Eye (tissue), 1 donor: ENCODE results near the gene APC.

Experiments
- DNase-seq: peaks from one replicate; pipeline ENCODE4 v3.0.0-alpha.2; 2015

Gene APC

GRCh38 chr5:112717506-112718082, 20.1 kb upstream of the APC start:
- DNase-seq: no peak

GRCh38 chr5:112718344-112718743, 19.3 kb upstream of the APC start:
- DNase-seq: no peak

- DNase-seq: no peak
These were observed 17.1 kb upstream of the APC start for GRCh38 chr5:112720576-112720975.

GRCh38 chr5:112724901-112725300, 12.8 kb upstream of the APC start:
- DNase-seq: no peak

GRCh38 chr5:112729630-112730029, 8.1 kb upstream of the APC start:
- no peak for DNase-seq

GRCh38 chr5:112732131-112732530, 5.6 kb upstream of the APC start:
- DNase-seq: no peak

GRCh38 chr5:112733586-112733985, 4.1 kb upstream of the APC start:
- DNase-seq: no peak

GRCh38 chr5:112734597-112734996, 3.1 kb upstream of the APC start:
- no peak for DNase-seq

GRCh38 chr5:112735702-112736101, 2.0 kb upstream of the APC start:
- no peak for DNase-seq

GRCh38 chr5:112737070-112737462, 619 bp upstream of the APC start:
- DNase-seq: no peak

- DNase-seq: no peak
These were observed 491 bp downstream of the APC start for GRCh38 chr5:112738191-112738560.

GRCh38 chr5:112742424-112742823, 4.7 kb downstream of the APC start:
- no peak for DNase-seq

GRCh38 chr5:112743631-112744030, 5.9 kb downstream of the APC start:
- DNase-seq: no peak

GRCh38 chr5:112752335-112752734, 14.7 kb downstream of the APC start:
- no peak for DNase-seq

GRCh38 chr5:112755703-112756102, 18.0 kb downstream of the APC start:
- no peak for DNase-seq

- peak; percentile 87 for DNase-seq
These were observed 20.0 kb downstream of the APC start for GRCh38 chr5:112757468-112758208.

GRCh38 chr5:112758676-112759075, 21.0 kb downstream of the APC start:
- DNase-seq: no peak

GRCh38 chr5:112762113-112762810, 24.6 kb downstream of the APC start:
- no peak for DNase-seq

- DNase-seq: no peak
These were observed 25.5 kb downstream of the APC start for GRCh38 chr5:112763165-112763564.

- DNase-seq: no peak
These were observed 34.4 kb downstream of the APC start for GRCh38 chr5:112772124-112772523.

- DNase-seq: no peak
These were observed 38.7 kb downstream of the APC start for GRCh38 chr5:112776301-112776856.

GRCh38 chr5:112779531-112779930, 41.8 kb downstream of the APC start:
- DNase-seq: no peak

- no peak for DNase-seq
These were observed 47.0 kb downstream of the APC start for GRCh38 chr5:112784726-112785125.

GRCh38 chr5:112787261-112787660, 49.6 kb downstream of the APC start:
- no peak for DNase-seq
